ENCODE measurements around the gene MBNL2. TPM values are rescaled to one million over a fixed set of nuclear protein-coding genes. Genes with fewer than 3 reads are reported as not detected.

The MBNL2 gene
- total and polyA plus RNA-seq, 10 of the 15 experiments (the other 5 are each of a cell fraction or from before 2014, with no cell fraction given), result 1.6 to 9.7 (median 6.7) TPM

DNA sequence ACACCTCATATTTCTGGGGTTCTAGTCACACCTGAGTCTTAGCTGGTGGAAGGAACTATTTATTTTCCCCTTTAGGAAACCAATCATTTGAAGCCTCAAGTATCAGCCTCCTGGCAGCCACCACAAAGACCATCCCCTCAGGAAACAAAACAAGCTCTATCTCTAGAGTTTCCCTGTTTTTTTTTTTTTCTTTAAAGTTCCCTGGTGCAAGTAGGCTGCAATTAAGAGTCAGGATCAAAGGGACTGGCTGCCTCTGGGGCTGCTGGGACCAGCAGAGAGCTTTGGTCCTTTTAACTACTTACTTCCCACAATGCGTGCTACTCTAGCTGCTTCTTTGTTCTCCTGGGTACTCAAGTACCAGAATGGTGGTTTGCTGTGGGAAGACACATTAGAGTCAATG lies 11.4 kb downstream of the MBNL2 start (continued):
- TF ChIP-seq ZBTB4 (CRISPR knock-in tag; IDR thresholded peaks at IDR 0.05), result no peak

- in situ Hi-C loops (cut with MboI) (no loop called here), intact Hi-C loops (cut with micrococcal nuclease; ENCODE audit: unreplicated experiment) (no loop called here)
- Histone ChIP-seq H3K4me3 (no peak overlapping the region), H3K27ac (ENCODE audit: control insufficient read depth, insufficient read depth) (no peak overlapping the region), H4K20me1 (ENCODE audit: control insufficient read depth, insufficient read depth) (peaks cover 6% of the 10 kb centered on the region; the same call in 1 of the 2 replicates), H3K4me1 (ENCODE audit: control insufficient read depth, insufficient read depth, low read length) (no peaks in the 10 kb centered on the region; the same call in 1 of the 2 replicates), H3K4me2 (ENCODE audit: control insufficient read depth, insufficient read depth) (no peak overlapping the region), H3K79me2 (ENCODE audit: control insufficient read depth, insufficient read depth, low read length) (no peaks in the 10 kb centered on the region; the same call in 1 of the 2 replicates), H3K27me3 (replicated peaks in 1 of 2; ENCODE audit: control insufficient read depth in 2 of 2, insufficient read depth in 2 of 2, low read length in 1 of 2) (no peaks in the 10 kb centered on the region), H3K9ac (ENCODE audit: control insufficient read depth, insufficient read depth, low read length) (no peak overlapping the region), H3K36me3 (ENCODE audit: control insufficient read depth in 2 of 2, insufficient read depth in 2 of 2, low read length in 1 of 2) (no peaks in the 10 kb centered on the region; a peak in 1 of 4 replicates), H3K9me3 (replicated peaks; ENCODE audit: control insufficient read depth, insufficient read depth, low read length) (no peaks in the 10 kb centered on the region), H2AFZ (ENCODE audit: control insufficient read depth, low read depth, low read length) (no peak overlapping the region)
- POLR2A ChIA-PET, result no interaction called here
- CTCF ChIA-PET, result interaction anchor here (1.5 kb wide), 1 partner anchor 11 kb away, joined by 3 read pairs; no protein-coding TSS in a partner anchor
- WGBS (ENCODE audit: insufficient coverage, insufficient replicate concordance, low lambda C conversion rate, missing lambda C conversion rate), result 98% methylated on average over 5 of the region's 5 CpGs
- DNase-seq (ENCODE audit: low read depth, low spot score) (no peak), FAIRE-seq (no peak), ATAC-seq (no peak)
- RAD21 ChIA-PET (ENCODE audit: unreplicated experiment), result no interaction called here
- SMC1A ChIA-PET (ENCODE audit: uncharacterized antibody, unreplicated experiment), result no interaction called here
- BruUV-seq (replicated peaks), result no TSS peak
- no peak for TF ChIP-seq NFXL1 (IDR thresholded peaks at IDR 0.05; ENCODE audit: borderline replicate concordance)
- no peak for TF ChIP-seq ZBTB4 (CRISPR knock-in tag; IDR thresholded peaks at IDR 0.05)
- TF ChIP-seq ZNF622 (IDR thresholded peaks at IDR 0.05), result no peak
- TF ChIP-seq ZSCAN29 (IDR thresholded peaks at IDR 0.05), result no peak
- TF ChIP-seq RAD51 (IDR thresholded peaks at IDR 0.05), result no peak
- TF ChIP-seq, protein P1, sequence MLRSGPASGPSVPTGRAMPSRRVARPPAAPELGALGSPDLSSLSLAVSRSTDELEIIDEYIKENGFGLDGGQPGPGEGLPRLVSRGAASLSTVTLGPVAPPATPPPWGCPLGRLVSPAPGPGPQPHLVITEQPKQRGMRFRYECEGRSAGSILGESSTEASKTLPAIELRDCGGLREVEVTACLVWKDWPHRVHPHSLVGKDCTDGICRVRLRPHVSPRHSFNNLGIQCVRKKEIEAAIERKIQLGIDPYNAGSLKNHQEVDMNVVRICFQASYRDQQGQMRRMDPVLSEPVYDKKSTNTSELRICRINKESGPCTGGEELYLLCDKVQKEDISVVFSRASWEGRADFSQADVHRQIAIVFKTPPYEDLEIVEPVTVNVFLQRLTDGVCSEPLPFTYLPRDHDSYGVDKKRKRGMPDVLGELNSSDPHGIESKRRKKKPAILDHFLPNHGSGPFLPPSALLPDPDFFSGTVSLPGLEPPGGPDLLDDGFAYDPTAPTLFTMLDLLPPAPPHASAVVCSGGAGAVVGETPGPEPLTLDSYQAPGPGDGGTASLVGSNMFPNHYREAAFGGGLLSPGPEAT (IDR thresholded peaks at IDR 0.05; ENCODE audit: low read depth), result no peak
- TF ChIP-seq SIN3A (IDR thresholded peaks at IDR 0.05; ENCODE audit: low read depth, low read length), result no peak
- TF ChIP-seq, protein P2, sequence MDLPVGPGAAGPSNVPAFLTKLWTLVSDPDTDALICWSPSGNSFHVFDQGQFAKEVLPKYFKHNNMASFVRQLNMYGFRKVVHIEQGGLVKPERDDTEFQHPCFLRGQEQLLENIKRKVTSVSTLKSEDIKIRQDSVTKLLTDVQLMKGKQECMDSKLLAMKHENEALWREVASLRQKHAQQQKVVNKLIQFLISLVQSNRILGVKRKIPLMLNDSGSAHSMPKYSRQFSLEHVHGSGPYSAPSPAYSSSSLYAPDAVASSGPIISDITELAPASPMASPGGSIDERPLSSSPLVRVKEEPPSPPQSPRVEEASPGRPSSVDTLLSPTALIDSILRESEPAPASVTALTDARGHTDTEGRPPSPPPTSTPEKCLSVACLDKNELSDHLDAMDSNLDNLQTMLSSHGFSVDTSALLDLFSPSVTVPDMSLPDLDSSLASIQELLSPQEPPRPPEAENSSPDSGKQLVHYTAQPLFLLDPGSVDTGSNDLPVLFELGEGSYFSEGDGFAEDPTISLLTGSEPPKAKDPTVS (IDR thresholded peaks at IDR 0.05; ENCODE audit: low read depth, low read length), result no peak
- no peak for TF ChIP-seq SUZ12 (IDR thresholded peaks at IDR 0.05; ENCODE audit: unreplicated experiment)
- no peak for TF ChIP-seq TARDBP (IDR thresholded peaks at IDR 0.05; ENCODE audit: borderline replicate concordance)
- TF ChIP-seq GABPA (IDR thresholded peaks at IDR 0.05; ENCODE audit: low read depth), result no peak
Observed at GRCh38 chr13:97234236-97234635, 12.1 kb downstream of the MBNL2 start.

All from GM12878 (cell line).